Measurements from ENCODE around the gene HOXA7.

The HOXA7 gene

DNA sequence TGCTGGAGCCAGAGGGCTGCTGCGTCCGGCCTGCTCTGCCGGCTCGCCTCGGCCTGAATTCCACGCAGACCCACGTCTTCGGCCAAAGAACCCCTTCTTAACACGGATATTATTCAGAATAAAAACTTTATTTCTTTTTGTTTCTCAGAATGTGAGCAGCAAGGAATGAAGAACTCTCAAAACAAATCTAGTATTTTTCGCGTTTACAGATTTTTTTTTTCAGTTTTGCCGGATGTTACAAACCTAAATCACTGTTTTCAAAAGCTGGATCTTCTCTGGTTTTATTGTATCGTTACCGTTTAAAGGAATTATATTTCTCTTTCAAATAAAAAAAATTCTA is 49.6 kb downstream of the HOXA7 start:
- no peak for DNase-seq (ENCODE audit: low read depth in 2 of 2)

DNA sequence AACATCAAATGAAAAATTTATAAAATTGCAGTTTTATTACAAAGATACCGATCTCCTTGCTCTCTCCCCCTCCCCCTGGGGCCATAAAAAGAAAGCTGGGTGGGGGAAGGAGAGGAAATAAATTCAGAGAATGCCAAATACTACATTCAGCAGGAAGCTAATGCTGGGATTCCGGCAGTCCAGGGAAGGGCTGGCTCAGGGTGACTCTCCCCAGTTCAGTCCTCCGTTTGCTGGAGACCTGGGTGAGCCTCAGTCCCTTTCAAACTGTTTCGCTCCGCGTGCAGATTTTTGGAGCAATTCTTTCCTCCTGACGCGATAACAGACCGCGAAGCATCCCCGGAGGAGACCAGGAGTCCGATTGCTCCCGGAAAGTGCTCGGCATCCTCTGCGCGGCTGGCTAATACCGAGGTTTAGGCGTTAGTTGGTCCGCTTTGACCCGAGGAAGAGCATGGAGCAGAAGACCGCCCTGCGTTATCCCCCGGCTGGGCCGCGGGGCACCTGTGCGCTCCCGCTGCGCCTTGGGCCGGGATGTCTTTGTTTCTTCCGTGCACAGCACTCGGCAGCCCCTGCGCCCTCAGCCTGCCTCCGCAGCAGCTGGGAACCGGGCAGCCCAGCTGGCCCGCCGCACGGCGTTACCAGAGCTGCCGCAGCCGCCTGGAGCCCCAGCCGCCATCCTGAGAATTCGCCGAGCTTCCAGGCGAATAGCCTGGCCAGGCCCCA is 50.1 kb downstream of the HOXA7 start:
- DNase-seq (ENCODE audit: low read depth in 2 of 2): no peak

DNA sequence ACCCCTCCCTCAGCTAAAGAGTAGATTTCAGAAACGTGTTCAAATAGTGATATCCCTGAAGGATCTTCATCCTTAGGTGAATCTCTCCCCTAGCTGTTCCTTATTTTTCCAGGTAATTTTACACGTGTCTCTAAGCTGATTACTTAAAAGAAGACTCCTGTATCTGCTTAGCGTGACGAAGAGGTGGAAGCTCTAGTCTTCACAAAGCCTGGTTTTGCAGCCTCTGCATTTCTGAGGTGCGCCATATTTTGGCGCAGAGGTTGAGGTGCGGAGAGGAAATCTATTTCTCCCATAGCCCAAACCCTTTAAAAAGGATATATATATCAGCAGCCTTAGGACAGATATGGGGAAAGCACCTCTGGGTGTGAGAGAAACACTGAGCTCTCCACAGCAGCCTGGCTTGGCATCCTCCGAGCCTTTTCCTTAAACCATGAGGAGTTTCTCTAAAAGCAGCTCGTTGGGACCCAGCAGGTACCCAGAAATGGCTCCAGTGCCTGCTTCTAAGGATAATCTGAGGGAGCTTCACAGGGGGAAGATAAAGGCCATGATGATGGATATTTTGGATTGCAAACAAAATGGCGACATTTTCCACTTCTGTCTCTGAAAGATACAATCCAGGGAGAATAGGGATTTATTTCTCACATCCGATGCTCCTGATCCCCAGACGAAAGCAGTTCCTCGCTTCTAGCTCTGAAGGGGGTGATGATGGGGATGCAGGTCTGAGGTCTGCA is 51.0 kb downstream of the HOXA7 start:
- DNase-seq (ENCODE audit: low read depth in 2 of 2): no peak

DNA sequence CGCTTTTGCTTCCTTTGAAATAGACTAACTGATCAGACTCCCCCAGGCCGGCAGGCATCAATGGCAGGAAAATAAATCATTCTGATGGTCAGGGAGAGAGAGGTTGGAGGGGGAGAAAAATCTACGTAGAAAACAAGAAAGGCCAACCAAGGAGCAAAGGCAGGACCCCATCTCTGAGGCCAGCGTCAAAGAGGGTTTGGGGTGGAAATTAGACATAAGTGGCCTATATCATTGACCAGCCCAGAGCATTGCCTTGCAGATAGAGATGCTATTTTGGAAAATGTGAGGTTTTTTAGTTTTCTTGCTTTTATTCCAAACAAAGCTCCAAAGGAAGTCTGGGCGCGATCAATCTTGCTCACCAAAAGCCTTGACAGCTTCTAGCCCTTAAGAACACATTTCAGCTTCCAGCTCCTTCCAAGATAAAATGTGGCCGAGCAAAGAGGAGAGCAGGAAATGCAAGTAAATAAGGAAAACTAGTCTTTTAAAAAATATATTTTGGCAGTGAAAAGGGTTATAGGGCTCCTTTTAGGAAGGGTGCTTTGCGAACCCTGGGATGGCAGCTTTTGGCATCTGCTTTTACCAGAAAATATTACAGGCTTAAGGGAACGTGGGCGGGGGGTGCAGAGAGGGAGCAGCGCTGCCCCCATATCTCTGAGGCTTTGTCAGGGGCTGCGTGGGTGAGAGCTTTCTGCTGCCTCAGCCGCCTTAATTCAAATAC is 52.0 kb downstream of the HOXA7 start:
- DNase-seq (ENCODE audit: low read depth in 2 of 2): no peak

All from stimulated activated CD8-positive, alpha-beta memory T cell treated with anti-CD3 and anti-CD28 coated beads, Interleukin-15, amount 100 ng/mL, for 48 hours (primary cell).